Small intestine (tissue), 7 donors: ENCODE results near the gene PXDN. TPM values are rescaled to one million over a fixed set of nuclear protein-coding genes. Genes with fewer than 3 reads are reported as not detected.

Experiments used
- DNase-seq, 2 donors: peaks; one replicate each; pipeline versions ENCODE4 v3.0.0 to v3.0.0-alpha.2; 2013
- FAIRE-seq: peaks from 2 replicates; lab custom pipeline; 2012; peaks lifted over from hg19 to GRCh38; lab: Jason Lieb, UNC
- H3K27ac ChIP-seq, 3 donors: one replicate each; pipeline ENCODE4 v1.5.1; 2013; ENCODE audit warnings: low read length in 2 of 3, mild to moderate bottlenecking in 2 of 3, control low read depth in 1 of 3, inconsistent platforms in 1 of 3, low read depth in 1 of 3, moderate library complexity in 1 of 3
- H3K27me3 ChIP-seq, 3 donors: one replicate each; pipeline ENCODE4 v1.6.1; 2013; ENCODE audit warnings: low read length in 3 of 3, inconsistent platforms in 1 of 3; ENCODE audit not compliant: control insufficient read depth in 3 of 3, insufficient read depth in 3 of 3
- H3K36me3 ChIP-seq, 3 donors: one replicate each; pipeline ENCODE4 v1.6.1; 2013; ENCODE audit warnings: low read length in 3 of 3, inconsistent platforms in 1 of 3, low read depth in 1 of 3, mild to moderate bottlenecking in 1 of 3, moderate library complexity in 1 of 3; ENCODE audit not compliant: control insufficient read depth in 3 of 3, insufficient read depth in 2 of 3
- H3K4me1 ChIP-seq, 3 donors: one replicate each; pipeline ENCODE4 v1.6.1; 2013; ENCODE audit warnings: low read length in 2 of 3, inconsistent platforms in 1 of 3, low read depth in 1 of 3, mild to moderate bottlenecking in 1 of 3, moderate library complexity in 1 of 3; ENCODE audit not compliant: control insufficient read depth in 3 of 3, insufficient read depth in 2 of 3
- H3K4me3 ChIP-seq, 3 donors: one replicate each; pipeline ENCODE4 v1.5.1; 2013; ENCODE audit warnings: low read length in 3 of 3, control low read depth in 1 of 3, inconsistent platforms in 1 of 3, low read depth in 1 of 3, mild to moderate bottlenecking in 1 of 3, moderate library complexity in 1 of 3
- H3K9me3 ChIP-seq, 2 donors: one replicate each; pipeline ENCODE4 v1.6.1; 2013; ENCODE audit warnings: low read depth in 1 of 2, low read length in 1 of 2; ENCODE audit not compliant: control insufficient read depth in 2 of 2, insufficient read depth in 1 of 2
- WGBS, 3 donors: extraction: QIAGEN DNeasy Blood & Tissue Kit; methylation state at CpG; one replicate each; pipeline ENCODE4 v1.1.7; 2013; 5-methylcytosine and 5-hydroxymethylcytosine counted together
- polyA plus RNA-seq, 4 donors: library from polyadenylated mRNA; stranded (reverse) in 3 of 4; unstranded in 1 of 4; fragments of 200-250 nt in 3 of 4; fragments of 120-200 nt in 1 of 4; gene quantifications; one replicate each; pipeline versions ENCODE4 v1.2.1 to v1.2.3, GENCODE V29; 2013
- donor health status: healthy with polysubstance abuse.
- donor health status: control.
- donor health status: control.
- donor health status: Bipolar disorder and iron deficiency.
- donor health status: healthy.

PXDN gene
- polyA plus RNA-seq, 4 donors = 0.81 to 38.9 (median 6.6) TPM

DNA sequence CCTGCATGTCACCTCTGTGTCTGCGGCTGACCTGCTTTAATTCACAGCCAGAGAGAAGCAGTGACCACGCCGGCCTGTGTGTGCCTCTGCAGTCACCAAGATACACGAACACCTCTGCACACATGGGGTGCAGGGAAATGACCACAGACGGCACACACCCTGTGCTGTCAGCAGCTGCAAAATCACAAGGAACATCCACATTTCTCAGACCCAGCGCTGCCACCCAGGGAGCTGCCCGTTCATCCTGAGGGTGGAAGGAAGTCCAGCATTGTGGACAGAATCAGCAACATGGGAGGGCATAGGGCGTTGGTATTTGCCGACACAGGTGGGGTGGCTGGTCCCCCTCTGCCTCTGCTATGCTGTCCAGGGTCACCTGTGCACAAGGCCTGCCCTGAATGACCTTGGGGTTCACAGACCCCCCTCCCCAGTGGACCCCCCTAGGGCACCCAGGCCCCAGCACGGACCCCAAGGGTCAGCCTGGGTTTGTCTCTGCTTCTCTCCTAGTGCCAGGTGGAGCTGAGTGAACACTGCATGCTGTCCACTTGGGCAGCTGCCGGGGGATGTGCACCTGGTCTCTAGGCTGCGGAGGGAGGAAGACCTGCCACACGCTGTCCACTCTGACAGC is 107.4 kb downstream of the PXDN start:
- FAIRE-seq (no peak), DNase-seq (no peak)
- Histone ChIP-seq H3K36me3 (peaks cover 0 to 53% (median 0%) of the 10 kb centered on the region in 3 donors), H3K4me1 (peaks cover 0 to 6% (median 0%) of the 10 kb centered on the region in 3 donors), H3K27me3 (no peaks in the 10 kb centered on the region), H3K9me3 (no peaks in the 10 kb centered on the region), H3K27ac (no peak overlapping the region), H3K4me3 (no peak overlapping the region)
- 65 to 79% (median 65%) methylated on average over 13 of the region's 13 CpGs for WGBS, 3 donors

DNA sequence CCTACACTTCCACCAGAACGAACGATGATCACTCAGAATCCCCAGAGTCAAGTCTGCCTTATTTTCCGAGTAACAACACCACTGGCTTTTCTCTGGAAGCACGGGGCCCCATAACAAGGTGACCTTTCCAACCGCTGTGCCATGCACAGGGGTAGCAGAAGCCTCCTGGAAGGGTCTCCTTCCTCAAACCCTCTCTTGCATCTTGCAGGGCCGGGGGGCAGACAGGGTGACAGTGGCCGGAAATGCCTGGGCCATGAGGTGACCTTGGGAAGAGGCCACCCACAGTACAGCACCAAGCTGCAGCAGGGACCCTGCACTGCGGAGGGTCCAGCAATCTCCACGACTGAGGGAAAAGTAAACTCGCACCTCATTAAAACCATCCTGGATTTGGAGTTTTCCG is 108.5 kb downstream of the PXDN start:
- 81 to 88% (median 85%) methylated on average over 11 of the region's 11 CpGs for WGBS, 3 donors
- no peak for FAIRE-seq
- no peak for DNase-seq
- Histone ChIP-seq H3K27me3 (no peaks in the 10 kb centered on the region), H3K4me3 (no peak overlapping the region), H3K27ac (no peak overlapping the region), H3K36me3 (peaks cover 0 to 52% (median 0%) of the 10 kb centered on the region in 3 donors), H3K9me3 (no peaks in the 10 kb centered on the region), H3K4me1 (peaks cover 0 to 5% (median 0%) of the 10 kb centered on the region in 3 donors)

DNA sequence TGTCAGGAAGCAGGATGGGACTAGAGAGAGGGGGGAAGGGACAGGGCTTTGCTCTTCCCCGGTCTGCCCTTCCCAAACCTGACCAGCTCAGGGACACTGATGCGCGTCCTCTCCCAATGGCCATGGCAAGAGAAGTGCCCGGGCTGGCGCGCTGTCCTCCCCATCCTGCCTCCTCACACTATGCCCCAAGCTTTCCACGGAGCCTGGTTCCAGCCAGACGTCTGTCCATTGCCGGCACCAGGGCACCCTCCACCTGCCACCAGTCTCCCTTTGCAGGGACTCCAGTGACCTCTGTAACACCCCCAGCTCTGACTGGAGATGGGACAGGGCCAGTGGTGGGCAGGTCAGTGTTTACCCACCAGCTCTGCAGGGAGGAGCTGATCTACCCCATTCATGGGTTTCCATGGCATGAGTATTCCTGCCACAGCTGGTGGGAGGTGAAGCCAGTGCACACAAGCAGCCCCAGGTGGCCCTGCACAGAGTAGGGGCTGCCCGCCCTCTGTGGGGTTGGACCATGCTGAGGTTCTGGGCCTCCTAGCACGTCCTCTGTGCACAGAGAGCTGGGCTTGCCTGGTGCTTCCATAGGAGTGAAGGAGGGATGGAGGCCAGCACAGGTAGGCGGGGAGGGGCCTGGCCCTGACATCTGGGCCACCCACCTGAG is 109.5 kb downstream of the PXDN start:
- Histone ChIP-seq H3K27ac (no peak overlapping the region), H3K36me3 (peaks cover 0 to 51% (median 0%) of the 10 kb centered on the region in 3 donors), H3K9me3 (no peaks in the 10 kb centered on the region), H3K27me3 (no peaks in the 10 kb centered on the region), H3K4me1 (no peaks in the 10 kb centered on the region), H3K4me3 (no peak overlapping the region)
- 87 to 92% (median 91%) methylated on average over 12 of the region's 12 CpGs for WGBS, 3 donors
- FAIRE-seq (no peak), DNase-seq (no peak)

DNA sequence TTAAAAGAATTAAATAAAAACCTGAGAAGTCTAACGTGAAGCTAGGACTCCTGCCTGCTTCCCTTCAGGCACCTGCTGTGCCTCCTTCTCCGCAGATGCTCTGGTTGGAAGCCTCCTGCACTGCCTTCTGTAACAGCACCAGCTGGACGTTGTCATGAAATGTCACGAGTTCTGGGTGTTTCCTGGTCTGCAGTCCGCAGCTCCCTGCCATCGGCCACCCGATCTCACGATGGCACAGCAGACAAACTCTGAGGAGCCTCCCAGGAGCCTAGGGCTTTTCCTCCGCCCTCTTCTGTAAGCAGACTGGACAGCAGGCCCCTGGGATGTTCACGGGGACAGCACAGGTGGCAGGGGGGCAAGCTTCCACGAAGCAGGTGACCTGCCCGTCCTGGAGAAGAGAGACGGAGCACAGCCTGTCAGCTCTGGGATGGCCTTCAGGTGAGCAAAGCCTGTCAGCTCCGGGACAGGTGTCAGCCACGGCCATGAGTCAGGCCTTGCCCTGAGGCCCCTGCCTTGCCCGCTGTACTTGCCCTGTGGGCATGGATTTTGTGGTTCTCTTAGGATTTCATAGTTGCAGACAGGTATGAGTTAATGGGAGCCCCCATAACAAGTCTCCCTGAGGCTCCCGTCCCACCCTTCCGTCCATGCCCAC is 110.3 kb downstream of the PXDN start:
- FAIRE-seq (no peak), DNase-seq (no peak)
- Histone ChIP-seq H3K27ac (no peak overlapping the region), H3K4me3 (no peak overlapping the region), H3K9me3 (peaks cover 0 to 5% of the 10 kb centered on the region in 2 donors), H3K27me3 (no peaks in the 10 kb centered on the region), H3K36me3 (peaks cover 0 to 44% (median 0%) of the 10 kb centered on the region in 3 donors), H3K4me1 (no peaks in the 10 kb centered on the region)
- 86 to 88% (median 87%) methylated on average over 18 of the region's 18 CpGs for WGBS, 3 donors

DNA sequence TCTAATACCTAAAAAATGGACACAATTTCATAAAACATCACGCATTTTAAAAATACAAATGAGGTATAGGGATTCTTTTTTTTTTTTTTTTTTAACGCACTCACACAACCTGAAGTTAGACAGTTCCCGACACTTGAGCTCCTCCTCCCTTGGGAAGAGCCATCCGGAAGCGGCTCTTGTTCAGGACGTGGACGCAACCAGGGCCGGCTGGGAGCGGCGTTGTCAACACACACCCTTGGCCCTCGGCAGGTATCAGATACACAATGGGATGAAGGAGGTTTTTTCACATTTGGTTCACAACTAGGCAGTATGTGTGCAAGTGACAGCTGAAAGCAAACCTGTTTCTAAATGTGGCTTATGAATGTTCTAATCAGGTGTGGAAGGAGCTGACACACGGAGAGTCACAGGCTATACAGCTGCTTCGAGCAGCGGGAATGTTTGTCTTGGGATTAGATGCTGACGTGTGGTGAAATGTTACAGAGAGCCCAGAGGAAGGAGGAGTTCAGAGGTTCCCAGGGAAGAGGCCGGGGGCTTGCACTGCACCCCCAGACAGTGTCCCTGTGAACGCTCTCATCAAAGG is 111.1 kb downstream of the PXDN start:
- Histone ChIP-seq H3K4me1 (no peaks in the 10 kb centered on the region), H3K4me3 (no peak overlapping the region), H3K36me3 (peaks cover 0 to 35% (median 0%) of the 10 kb centered on the region in 3 donors), H3K9me3 (peaks cover 0 to 5% of the 10 kb centered on the region in 2 donors), H3K27me3 (no peaks in the 10 kb centered on the region), H3K27ac (no peak overlapping the region)
- WGBS, 3 donors = 57 to 71% (median 63%) methylated on average over 17 of the region's 17 CpGs
- DNase-seq (peak in 1 of 2 donors; percentile 65), FAIRE-seq (no peak)

DNA sequence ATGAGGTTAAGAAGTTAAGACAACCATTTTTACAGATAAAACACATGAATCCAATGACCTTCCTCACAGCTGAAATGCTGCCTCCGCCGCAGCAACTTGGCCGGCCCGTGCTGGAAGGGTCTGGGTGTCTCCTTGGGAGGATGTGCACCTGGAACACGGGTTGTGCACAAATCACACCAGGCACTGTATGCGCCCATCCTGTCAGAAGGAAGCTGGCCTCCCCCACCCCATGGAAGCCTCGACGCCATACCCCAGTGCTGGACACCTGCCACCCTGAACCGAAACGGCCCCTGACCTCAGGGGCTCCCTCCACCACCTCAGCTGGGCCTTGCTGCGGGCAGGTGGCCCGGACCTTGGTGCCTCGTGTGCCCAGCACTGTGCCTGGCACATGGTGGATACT is 111.8 kb downstream of the PXDN start:
- Histone ChIP-seq H3K4me1 (no peaks in the 10 kb centered on the region), H3K4me3 (no peak overlapping the region), H3K36me3 (peaks cover 0 to 34% (median 0%) of the 10 kb centered on the region in 3 donors), H3K27ac (no peak overlapping the region), H3K9me3 (peaks cover 0 to 5% of the 10 kb centered on the region in 2 donors), H3K27me3 (no peaks in the 10 kb centered on the region)
- WGBS, 3 donors = 85 to 90% (median 88%) methylated on average over 13 of the region's 13 CpGs
- FAIRE-seq (no peak), DNase-seq (no peak)

DNA sequence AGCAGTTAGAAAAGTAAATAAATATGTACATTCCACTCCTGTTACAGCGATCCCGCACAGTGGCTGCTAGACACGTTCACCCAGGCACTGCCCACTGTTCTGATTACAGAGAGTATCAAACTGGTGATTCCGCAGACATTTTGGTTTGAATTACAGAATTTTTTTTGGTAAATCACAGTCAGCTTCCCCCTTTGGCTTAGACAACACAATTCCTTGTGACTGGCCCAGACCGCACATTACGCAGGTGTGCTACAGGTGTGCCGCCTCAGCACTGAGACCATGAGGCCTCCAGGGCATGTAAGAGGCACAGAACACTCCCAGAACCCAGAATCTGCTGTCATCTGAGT is 112.3 kb downstream of the PXDN start:
- H3K27ac ChIP-seq = no peak overlapping the region
- no peak overlapping the region for H3K4me3 ChIP-seq
- peaks cover 0 to 5% of the 10 kb centered on the region in 2 donors for H3K9me3 ChIP-seq
- peaks cover 0 to 31% (median 0%) of the 10 kb centered on the region in 3 donors for H3K36me3 ChIP-seq
- DNase-seq = peak; percentile 9 to 44
- H3K27me3 ChIP-seq = no peaks in the 10 kb centered on the region
- no peak for FAIRE-seq
- H3K4me1 ChIP-seq = no peaks in the 10 kb centered on the region
- WGBS, 3 donors = 35 to 68% (median 48%) methylated on average over 7 of the region's 7 CpGs

DNA sequence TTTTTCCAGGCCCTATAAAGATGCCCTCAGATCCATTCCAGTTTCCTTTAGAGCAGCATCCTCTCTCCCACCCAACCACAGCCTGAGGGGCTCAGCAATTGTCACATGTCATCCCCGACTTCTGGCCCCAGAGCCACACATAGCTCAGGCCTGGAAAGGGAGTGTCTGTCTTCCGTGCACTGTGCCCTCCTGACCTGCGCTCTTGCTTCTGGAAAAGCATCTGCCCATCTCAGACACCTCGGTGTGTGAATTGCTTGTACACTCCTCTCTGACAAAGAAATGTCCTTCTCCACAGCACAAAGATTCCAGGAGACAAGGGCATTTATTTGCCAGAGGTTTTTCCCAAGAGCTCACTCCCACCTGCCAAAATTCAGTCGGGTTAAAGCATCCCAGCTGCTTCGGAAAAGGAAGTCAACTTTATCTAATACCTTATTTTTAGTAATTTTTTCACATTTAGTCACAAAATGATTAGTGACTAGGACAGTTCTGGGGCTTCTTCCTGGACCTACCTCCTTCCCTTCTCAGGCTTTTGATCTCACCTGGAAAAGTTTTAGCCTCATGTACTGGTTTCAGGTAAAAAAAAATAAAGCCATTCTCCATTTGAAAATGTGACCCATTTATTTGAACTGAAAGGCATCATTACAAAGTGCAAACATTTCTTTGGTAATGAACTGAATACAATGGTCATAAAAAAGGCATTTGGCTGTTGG is 112.9 kb downstream of the PXDN start:
- H3K4me1 ChIP-seq = no peaks in the 10 kb centered on the region

More for the DNA sequence above, 112.9 kb downstream of the PXDN start:
- no peaks in the 10 kb centered on the region for H3K27me3 ChIP-seq
- FAIRE-seq (no peak), DNase-seq (no peak)
- no peak overlapping the region for H3K27ac ChIP-seq
- no peak overlapping the region for H3K4me3 ChIP-seq
- peaks cover 0 to 26% (median 0%) of the 10 kb centered on the region in 3 donors for H3K36me3 ChIP-seq
- 39 to 62% (median 56%) methylated on average over 6 of the region's 6 CpGs for WGBS, 3 donors
- peaks cover 0 to 5% of the 10 kb centered on the region in 2 donors for H3K9me3 ChIP-seq
